ENCODE results near the gene TMEM53. TPM values are rescaled to one million over a fixed set of nuclear protein-coding genes. Genes with fewer than 3 reads are reported as not detected.

Gene TMEM53
- total RNA-seq, 4 donors from 2014 or later, result 3.9 to 10.4 (median 8.0) TPM

DNA sequence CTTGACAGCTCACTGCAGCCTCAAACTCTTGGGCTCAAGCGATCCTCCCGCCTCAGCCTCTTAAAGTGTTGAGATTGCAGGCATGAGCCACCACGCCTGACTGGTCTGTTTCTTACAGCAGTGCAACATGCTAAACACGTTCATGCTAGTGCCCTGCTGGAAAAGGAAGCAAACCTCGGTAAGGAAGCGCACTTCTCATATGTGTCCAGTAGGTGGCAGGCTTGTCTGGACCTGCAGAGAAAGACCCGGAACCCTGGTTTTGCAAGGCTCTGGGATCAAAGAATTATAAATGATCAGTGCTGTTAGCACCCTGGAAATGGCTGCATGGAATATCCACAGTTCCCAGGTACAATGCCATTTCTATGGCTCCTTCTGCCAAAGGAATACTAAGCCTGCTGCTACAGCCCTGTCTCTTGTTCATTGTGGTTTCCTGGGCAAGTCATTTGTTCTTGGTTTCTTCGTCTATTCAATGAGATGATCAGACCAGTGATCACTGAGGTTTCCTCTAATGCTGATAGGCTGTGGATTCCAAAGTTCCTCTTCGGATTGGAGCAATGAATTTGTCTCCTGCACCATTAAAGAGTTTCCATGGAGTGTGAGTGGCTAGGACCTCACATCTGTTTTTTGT lies 40.8 kb upstream of the TMEM53 start:
- Histone ChIP-seq H3K9me3 (no peaks in the 10 kb centered on the region), H3K27ac (no peak overlapping the region), H3K27me3 (no peaks in the 10 kb centered on the region), H3K36me3 (no peaks in the 10 kb centered on the region), H3K4me1 (no peaks in the 10 kb centered on the region), H3K4me3 (replicated peaks in 1 of 3) (no peak overlapping the region)
- intact Hi-C loops (cut with DNase I), result no loop called here
- WGBS, 2 donors, result 6 to 21% methylated on average over 7 to 9 of the region's 9 CpGs
- TF ChIP-seq, protein P1, sequence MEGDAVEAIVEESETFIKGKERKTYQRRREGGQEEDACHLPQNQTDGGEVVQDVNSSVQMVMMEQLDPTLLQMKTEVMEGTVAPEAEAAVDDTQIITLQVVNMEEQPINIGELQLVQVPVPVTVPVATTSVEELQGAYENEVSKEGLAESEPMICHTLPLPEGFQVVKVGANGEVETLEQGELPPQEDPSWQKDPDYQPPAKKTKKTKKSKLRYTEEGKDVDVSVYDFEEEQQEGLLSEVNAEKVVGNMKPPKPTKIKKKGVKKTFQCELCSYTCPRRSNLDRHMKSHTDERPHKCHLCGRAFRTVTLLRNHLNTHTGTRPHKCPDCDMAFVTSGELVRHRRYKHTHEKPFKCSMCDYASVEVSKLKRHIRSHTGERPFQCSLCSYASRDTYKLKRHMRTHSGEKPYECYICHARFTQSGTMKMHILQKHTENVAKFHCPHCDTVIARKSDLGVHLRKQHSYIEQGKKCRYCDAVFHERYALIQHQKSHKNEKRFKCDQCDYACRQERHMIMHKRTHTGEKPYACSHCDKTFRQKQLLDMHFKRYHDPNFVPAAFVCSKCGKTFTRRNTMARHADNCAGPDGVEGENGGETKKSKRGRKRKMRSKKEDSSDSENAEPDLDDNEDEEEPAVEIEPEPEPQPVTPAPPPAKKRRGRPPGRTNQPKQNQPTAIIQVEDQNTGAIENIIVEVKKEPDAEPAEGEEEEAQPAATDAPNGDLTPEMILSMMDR (IDR thresholded peaks at IDR 0.05), result peak; percentile 71 to 93 (median 82)
- TF ChIP-seq POLR2A (IDR thresholded peaks at IDR 0.05), result no peak
- peak; percentile 55 to 66 for DNase-seq

DNA sequence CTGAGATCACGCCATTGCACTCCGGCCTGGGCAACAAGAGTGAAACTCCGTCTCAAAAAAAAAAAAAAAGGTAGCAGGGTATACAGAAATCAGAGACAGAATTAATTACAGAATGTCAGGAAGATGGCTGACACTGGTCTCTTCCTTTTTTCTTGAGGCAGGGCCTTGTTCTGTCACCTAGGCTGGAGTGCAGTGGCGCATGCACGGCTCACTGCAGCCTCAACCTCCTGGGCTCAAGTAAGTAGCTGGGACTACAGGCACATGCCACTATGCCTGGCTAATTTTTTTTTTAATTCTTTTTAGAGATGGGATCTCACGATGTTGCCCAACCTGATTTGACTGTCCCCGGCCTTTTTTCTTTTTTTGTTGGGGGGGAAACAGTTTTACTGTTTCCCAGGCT lies 40.3 kb upstream of the TMEM53 start:
- H3K9me3 ChIP-seq, result no peaks in the 10 kb centered on the region
- DNase-seq, result no peak
- WGBS, 2 donors, result 90 to 93% methylated on average over 7 of the region's 7 CpGs
- no peak for TF ChIP-seq POLR2A (IDR thresholded peaks at IDR 0.05)
- TF ChIP-seq, protein P1 (IDR thresholded peaks at IDR 0.05), result no peak
- H3K27ac ChIP-seq, result no peak overlapping the region
- intact Hi-C loops (cut with DNase I), result no loop called here
- H3K36me3 ChIP-seq, result no peaks in the 10 kb centered on the region
- no peak overlapping the region for H3K4me3 ChIP-seq (replicated peaks in 1 of 3)
- no peaks in the 10 kb centered on the region for H3K27me3 ChIP-seq
- H3K4me1 ChIP-seq, result no peaks in the 10 kb centered on the region

- no peaks in the 10 kb centered on the region for H3K27me3 ChIP-seq
- H3K9me3 ChIP-seq, result no peaks in the 10 kb centered on the region
- H3K4me1 ChIP-seq, result no peaks in the 10 kb centered on the region
- H3K27ac ChIP-seq, result no peak overlapping the region
- TF ChIP-seq, protein P1 (IDR thresholded peaks at IDR 0.05), result no peak
- no peak for TF ChIP-seq POLR2A (IDR thresholded peaks at IDR 0.05)
- intact Hi-C loops (cut with DNase I), result no loop called here
- no peaks in the 10 kb centered on the region for H3K36me3 ChIP-seq
- H3K4me3 ChIP-seq (replicated peaks in 1 of 3), result no peak overlapping the region
- 53 to 60% methylated on average over 6 of the region's 6 CpGs for WGBS, 2 donors
- DNase-seq, result peak in 1 of 2 donors; percentile 27
Observed at GRCh38 chr1:44713321-44713781, 39.1 kb upstream of the TMEM53 start.

DNA sequence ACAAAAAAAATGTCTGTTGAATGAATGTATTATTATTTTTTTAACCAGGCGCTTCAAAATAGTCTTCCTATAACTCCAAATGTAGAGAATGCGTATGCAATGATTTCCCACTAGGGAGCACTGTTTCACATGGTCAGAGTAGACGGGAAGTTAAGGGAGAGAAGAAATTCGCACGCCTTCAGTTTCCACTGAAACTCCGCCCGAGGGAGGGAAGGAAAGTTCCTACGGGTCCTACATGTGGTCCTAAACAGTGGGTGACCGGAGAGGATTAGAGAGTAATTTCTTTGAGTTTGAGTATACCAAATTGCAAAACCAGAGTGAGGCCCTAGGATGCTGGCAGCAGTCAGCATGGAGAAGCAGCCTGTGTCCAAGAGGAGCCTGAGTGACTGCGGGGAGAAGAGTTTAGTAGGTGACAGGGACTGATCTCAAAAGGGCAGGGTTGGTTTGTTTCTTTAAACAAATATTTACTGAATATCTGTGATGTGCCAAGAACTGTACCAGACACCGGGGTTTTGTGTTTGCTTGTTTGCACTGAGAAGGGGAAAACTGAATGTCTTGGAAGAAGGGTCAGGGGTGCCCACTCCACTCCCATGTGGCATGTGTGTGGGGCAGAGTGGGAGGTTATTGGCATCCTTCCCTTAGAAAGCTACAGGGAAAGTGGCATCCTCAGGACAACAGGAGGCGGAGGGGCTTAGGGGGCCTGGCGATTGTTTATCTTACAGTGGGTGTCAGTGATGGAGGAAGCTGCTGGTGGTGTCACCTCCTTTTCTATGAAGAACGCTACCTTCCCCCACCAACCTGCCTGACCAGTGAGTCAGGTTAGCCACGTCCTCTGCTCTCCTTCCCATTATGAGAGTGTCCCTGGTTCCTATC lies 33.9 kb upstream of the TMEM53 start:
- Histone ChIP-seq H3K27me3 (no peaks in the 10 kb centered on the region), H3K27ac (no peak overlapping the region), H3K36me3 (no peaks in the 10 kb centered on the region), H3K4me3 (replicated peaks in 1 of 3) (no peak overlapping the region), H3K9me3 (no peaks in the 10 kb centered on the region), H3K4me1 (no peaks in the 10 kb centered on the region)
- no peak for TF ChIP-seq POLR2A (IDR thresholded peaks at IDR 0.05)
- TF ChIP-seq, protein P1 (IDR thresholded peaks at IDR 0.05), result peak in 3 of 6 experiments; percentile 37 to 69 (median 46)
- intact Hi-C loops (cut with DNase I), result no loop called here
- WGBS, 2 donors, result 40 to 49% methylated on average over 15 of the region's 15 CpGs
- DNase-seq, result peak; percentile 18 to 37

All from thyroid gland (tissue), 4 donors.